ENCODE measurements around the gene MYO18B.

GRCh38 chr22:26038365-26038764, 296.4 kb downstream of the MYO18B start:
- no peak for TF ChIP-seq EZH2phosphoT487 (IDR thresholded peaks at IDR 0.05; ENCODE audit: low read depth)
- TF ChIP-seq CTCF (IDR thresholded peaks at IDR 0.05; ENCODE audit: low read depth, low read length): no peak
